Uterus (tissue), 4 donors: ENCODE measurements around the gene ZW10. TPM values are rescaled to one million over a fixed set of nuclear protein-coding genes. Genes with fewer than 3 reads are reported as not detected.

ENCODE experiments used
- DNase-seq, 2 donors: peaks; one replicate each; pipeline ENCODE4 v3.0.0-alpha.2; 2019 to 2020
- H3K27ac ChIP-seq, 2 donors: fragments of 200-600 bp; sonication (generic); 1 replicate in 1 of 2; 2 replicates in 1 of 2; pipeline ENCODE4 v1.5.1; 2016 to 2018
- H3K27me3 ChIP-seq, 2 donors: fragments of 200-600 bp; sonication (generic); one replicate each; pipeline ENCODE4 v1.5.1; 2018 to 2019; ENCODE audit warnings: control low read depth in 1 of 2
- H3K36me3 ChIP-seq, 2 donors: fragments of 200-600 bp; sonication (generic); one replicate each; pipeline ENCODE4 v1.5.1; 2019; ENCODE audit warnings: control low read depth in 1 of 2
- H3K4me1 ChIP-seq, 2 donors: fragments of 200-600 bp; sonication (generic); one replicate each; pipeline ENCODE4 v1.5.1; 2018 to 2019; ENCODE audit warnings: control low read depth in 1 of 2
- H3K4me3 ChIP-seq, 2 donors: fragments of 200-600 bp; sonication (generic); 1 replicate in 1 of 2; 2 replicates in 1 of 2; pipeline ENCODE4 v1.5.1; 2018 to 2019; ENCODE audit warnings: mild to moderate bottlenecking in 1 of 2
- H3K9me3 ChIP-seq, 2 donors: fragments of 200-600 bp; sonication (generic); one replicate each; pipeline ENCODE4 v1.5.1; 2019; ENCODE audit warnings: control low read depth in 1 of 2
- POLR2A ChIP-seq, 2 donors: fragments of 450-650 bp; IDR thresholded peaks; one replicate each; pipeline ENCODE4 v1.6.1; 2016; ENCODE audit warnings: antibody characterized with exemption in 2 of 2, mild to moderate bottlenecking in 1 of 2, moderate library complexity in 1 of 2
- intact Hi-C: fragments of 100-400 bp; cut with DNase I; formaldehyde crosslinking; loops from one replicate; pipeline ENCODE4 v1.15.1; 2023; ENCODE audit warnings: low total_unique reads
- total RNA-seq, 4 donors: library from RNA; depleted of rRNA in 3 of 4; stranded (reverse); fragments of >200 nt in 3 of 4; gene quantifications; one replicate each; pipeline versions ENCODE4 v1.1.0 to v1.2.4, GENCODE V29; 2014 to 2023
- TF ChIP-seq, protein P1 (sequence below), 4 experiments: fragments of 200-600 bp in 2 of 4; fragments of 450-650 bp in 2 of 4; sonication (generic) in 2 of 4; IDR thresholded peaks; one replicate each; pipeline ENCODE4 v1.5.1; 2016 to 2019; ENCODE audit warnings: antibody characterized with exemption in 4 of 4, mild to moderate bottlenecking in 2 of 4, moderate library complexity in 1 of 4
- donor health status: DM: yes; HTN: yes; CAD: no.

The ZW10 gene
- total RNA-seq, 4 donors from 2014 or later = 5.6 to 122 (median 19.5) TPM

- intact Hi-C loops = no loop called here
- Histone ChIP-seq H3K27ac (no peak overlapping the region), H3K27me3 (no peaks in the 10 kb centered on the region), H3K4me3 (no peak overlapping the region), H3K4me1 (no peaks in the 10 kb centered on the region), H3K9me3 (no peaks in the 10 kb centered on the region), H3K36me3 (no peaks in the 10 kb centered on the region)
- DNase-seq = no peak
- TF ChIP-seq, protein P1, sequence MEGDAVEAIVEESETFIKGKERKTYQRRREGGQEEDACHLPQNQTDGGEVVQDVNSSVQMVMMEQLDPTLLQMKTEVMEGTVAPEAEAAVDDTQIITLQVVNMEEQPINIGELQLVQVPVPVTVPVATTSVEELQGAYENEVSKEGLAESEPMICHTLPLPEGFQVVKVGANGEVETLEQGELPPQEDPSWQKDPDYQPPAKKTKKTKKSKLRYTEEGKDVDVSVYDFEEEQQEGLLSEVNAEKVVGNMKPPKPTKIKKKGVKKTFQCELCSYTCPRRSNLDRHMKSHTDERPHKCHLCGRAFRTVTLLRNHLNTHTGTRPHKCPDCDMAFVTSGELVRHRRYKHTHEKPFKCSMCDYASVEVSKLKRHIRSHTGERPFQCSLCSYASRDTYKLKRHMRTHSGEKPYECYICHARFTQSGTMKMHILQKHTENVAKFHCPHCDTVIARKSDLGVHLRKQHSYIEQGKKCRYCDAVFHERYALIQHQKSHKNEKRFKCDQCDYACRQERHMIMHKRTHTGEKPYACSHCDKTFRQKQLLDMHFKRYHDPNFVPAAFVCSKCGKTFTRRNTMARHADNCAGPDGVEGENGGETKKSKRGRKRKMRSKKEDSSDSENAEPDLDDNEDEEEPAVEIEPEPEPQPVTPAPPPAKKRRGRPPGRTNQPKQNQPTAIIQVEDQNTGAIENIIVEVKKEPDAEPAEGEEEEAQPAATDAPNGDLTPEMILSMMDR (IDR thresholded peaks at IDR 0.05) = no peak
- no peak for TF ChIP-seq POLR2A (IDR thresholded peaks at IDR 0.05)
Observed at GRCh38 chr11:113698515-113698914, 75.0 kb downstream of the ZW10 start.

- no peaks in the 10 kb centered on the region for H3K9me3 ChIP-seq
- no peak overlapping the region for H3K4me3 ChIP-seq
- H3K4me1 ChIP-seq = no peaks in the 10 kb centered on the region
- H3K27ac ChIP-seq = no peak overlapping the region
- TF ChIP-seq, protein P1 (IDR thresholded peaks at IDR 0.05) = no peak
- TF ChIP-seq POLR2A (IDR thresholded peaks at IDR 0.05) = no peak
- H3K27me3 ChIP-seq = no peaks in the 10 kb centered on the region
- intact Hi-C loops = no loop called here
- no peak for DNase-seq
- no peaks in the 10 kb centered on the region for H3K36me3 ChIP-seq
Observed at GRCh38 chr11:113697756-113698407, 75.6 kb downstream of the ZW10 start.

DNA sequence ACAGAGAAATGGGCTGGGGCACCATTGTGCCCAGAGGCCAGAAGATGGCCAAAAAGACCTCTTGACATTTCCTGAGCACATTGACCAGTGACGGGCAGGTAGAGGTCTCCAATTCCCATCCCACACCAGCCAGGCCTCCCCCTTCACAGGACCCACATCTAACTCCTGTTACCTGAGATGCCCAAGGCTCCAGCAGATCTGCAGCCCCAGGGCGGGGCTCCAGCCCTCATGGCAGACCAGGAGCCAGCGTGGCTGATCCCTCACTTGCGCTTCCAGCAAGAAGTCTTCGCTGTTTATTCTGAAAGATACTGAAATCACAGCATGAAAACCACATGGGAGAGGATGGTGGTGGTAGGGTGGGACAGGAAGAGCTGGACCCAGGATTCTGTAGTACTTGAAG lies 76.4 kb downstream of the ZW10 start:
- Histone ChIP-seq H3K4me3 (no peak overlapping the region), H3K9me3 (no peaks in the 10 kb centered on the region), H3K36me3 (no peaks in the 10 kb centered on the region), H3K4me1 (no peaks in the 10 kb centered on the region), H3K27ac (no peak overlapping the region), H3K27me3 (no peaks in the 10 kb centered on the region)
- DNase-seq = no peak
- intact Hi-C loops = no loop called here
- no peak for TF ChIP-seq POLR2A (IDR thresholded peaks at IDR 0.05)
- TF ChIP-seq, protein P1 (IDR thresholded peaks at IDR 0.05) = no peak

- Histone ChIP-seq H3K4me1 (no peaks in the 10 kb centered on the region), H3K4me3 (no peak overlapping the region), H3K36me3 (no peaks in the 10 kb centered on the region), H3K27ac (no peak overlapping the region), H3K27me3 (no peaks in the 10 kb centered on the region), H3K9me3 (no peaks in the 10 kb centered on the region)
- no peak for DNase-seq
- intact Hi-C loops = no loop called here
- TF ChIP-seq, protein P1 (IDR thresholded peaks at IDR 0.05) = no peak
- TF ChIP-seq POLR2A (IDR thresholded peaks at IDR 0.05) = no peak
Observed at GRCh38 chr11:113695207-113695606, 78.3 kb downstream of the ZW10 start.

DNA sequence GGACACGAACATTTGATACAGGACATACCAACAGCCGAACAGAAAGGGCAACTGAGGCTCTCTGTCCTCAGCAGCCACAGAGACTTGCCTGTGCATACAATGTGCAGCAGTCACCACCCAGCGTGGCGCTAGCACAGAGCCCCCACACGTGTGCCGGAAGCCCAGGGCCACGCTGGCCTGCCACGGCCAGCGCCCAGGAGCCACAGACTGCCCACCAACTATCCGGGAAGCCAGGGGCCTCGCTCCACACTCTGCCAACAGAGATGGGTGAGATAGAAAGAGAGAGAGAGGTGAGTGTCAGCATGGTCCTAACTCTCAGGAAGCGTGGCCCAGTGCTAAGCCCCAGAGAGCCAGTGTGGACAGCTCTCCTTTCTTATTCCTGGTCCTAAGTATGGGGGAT lies 79.1 kb downstream of the ZW10 start:
- Histone ChIP-seq H3K4me3 (no peak overlapping the region), H3K9me3 (no peaks in the 10 kb centered on the region), H3K36me3 (no peaks in the 10 kb centered on the region), H3K4me1 (no peaks in the 10 kb centered on the region), H3K27ac (no peak overlapping the region), H3K27me3 (no peaks in the 10 kb centered on the region)
- intact Hi-C loops = no loop called here
- no peak for TF ChIP-seq POLR2A (IDR thresholded peaks at IDR 0.05)
- TF ChIP-seq, protein P1 (IDR thresholded peaks at IDR 0.05) = no peak
- no peak for DNase-seq
